Cardiac muscle cell (in vitro differentiated cells and primary cell): ENCODE measurements around the gene TM9SF1. TPM values are rescaled to one million over a fixed set of nuclear protein-coding genes. Genes with fewer than 3 reads are reported as not detected.
"Not testable (repeated sequence)": the region's sequence is repeated elsewhere in the genome, so short reads cannot be mapped to it uniquely, and the experiment has no call there.

Experiments
- DNase-seq, 2 donors: peaks; one replicate each; pipeline versions ENCODE4 v3.0.0 to v3.0.0-alpha.2; 2010 to 2017; ENCODE audit warnings: low read depth in 1 of 2, low spot score in 1 of 2
- H3K27ac ChIP-seq: fragments of 200-600 bp; sonication (generic); 2 replicates; pipeline ENCODE4 v1.5.1; 2016
- H3K27me3 ChIP-seq: fragments of 200-600 bp; sonication (generic); 2 replicates; pipeline ENCODE4 v1.6.0; 2016; ENCODE audit warnings: control low read depth
- H3K36me3 ChIP-seq: fragments of 200-600 bp; sonication (generic); 2 replicates; pipeline ENCODE4 v1.5.1; 2016; ENCODE audit warnings: control low read depth
- H3K4me1 ChIP-seq: fragments of 200-600 bp; sonication (generic); 2 replicates; pipeline ENCODE4 v1.8.1; 2017; ENCODE audit warnings: low read depth, mild to moderate bottlenecking, mixed run types
- H3K4me3 ChIP-seq: fragments of 200-600 bp; sonication (generic); 2 replicates; pipeline ENCODE4 v1.5.1; 2016; ENCODE audit warnings: mild to moderate bottlenecking
- H3K9me3 ChIP-seq: fragments of 200-600 bp; sonication (generic); 2 replicates; pipeline ENCODE4 v1.5.1; 2017; ENCODE audit warnings: low read depth, mild to moderate bottlenecking, control low read depth
- CTCF ChIP-seq: IDR thresholded peaks from 2 replicates; pipeline ENCODE4 v1.5.1; 2012; ENCODE audit warnings: low read depth, mild to moderate bottlenecking, low read length
- polyA plus RNA-seq: library from polyadenylated mRNA; unstranded; fragments of >200 nt; fragmentation: Nextera tagmentation; extraction: Ambion mirVana; gene quantifications from 2 replicates; pipeline ENCODE4 v1.2.1, GENCODE V29; 2016
- total RNA-seq: library from RNA; depleted of rRNA; stranded (reverse); fragments of >200 nt; gene quantifications from 2 replicates; pipeline ENCODE4 v1.2.3, GENCODE V29; 2016

The TM9SF1 gene
- total and polyA plus RNA-seq, 2 experiments from 2014 or later = 40.2 to 65.3 TPM

GRCh38 chr14:24219080-24219479 is 23.8 kb upstream of the TM9SF1 start:
- Histone ChIP-seq H3K9me3 (no peaks in the 10 kb centered on the region), H3K27me3 (no peaks in the 10 kb centered on the region), H3K27ac (no peak overlapping the region), H3K36me3 (no peaks in the 10 kb centered on the region), H3K4me3 (no peak overlapping the region), H3K4me1 (no peaks in the 10 kb centered on the region)
- no peak for DNase-seq
- TF ChIP-seq CTCF = no peak

GRCh38 chr14:24216876-24217275 is 21.6 kb upstream of the TM9SF1 start:
- H3K27me3 ChIP-seq, H3K4me3 ChIP-seq, H3K27ac ChIP-seq, H3K9me3 ChIP-seq, H3K36me3 ChIP-seq, H3K4me1 ChIP-seq, DNase-seq: not testable (repeated sequence)

- no peak overlapping the region for H3K4me3 ChIP-seq
- no peaks in the 10 kb centered on the region for H3K4me1 ChIP-seq
- DNase-seq = no peak
- H3K27ac ChIP-seq = no peak overlapping the region
- no peaks in the 10 kb centered on the region for H3K9me3 ChIP-seq
- H3K27me3 ChIP-seq = no peaks in the 10 kb centered on the region
- H3K36me3 ChIP-seq = no peaks in the 10 kb centered on the region
- no peak for TF ChIP-seq CTCF
These were observed 21.1 kb upstream of the TM9SF1 start for GRCh38 chr14:24216345-24216699.

- H3K4me1 ChIP-seq = no peaks in the 10 kb centered on the region
- peak; percentile 88 to 89 for DNase-seq
- peak; percentile 57 for TF ChIP-seq CTCF
- no peaks in the 10 kb centered on the region for H3K27me3 ChIP-seq
- H3K4me3 ChIP-seq = peak within 1 kb of the TSS; percentile 84
- peaks cover under 1% of the 10 kb centered on the region for H3K36me3 ChIP-seq
- H3K27ac ChIP-seq = peak within 1 kb of the TSS; percentile 75
- H3K9me3 ChIP-seq = no peaks in the 10 kb centered on the region
These were observed 20.5 kb upstream of the TM9SF1 start, which contains the start of gene MDP1 for GRCh38 chr14:24215495-24216344. TSS of gene MDP1 (minus strand) at chr14:24216066. CDS start at chr14:24215955, 111 bp downstream.

GRCh38 chr14:24213866-24214662 is 18.8 kb upstream of the TM9SF1 start:
- Histone ChIP-seq H3K4me3 (no peak overlapping the region), H3K36me3 (peaks cover 8% of the 10 kb centered on the region), H3K27ac (peak overlapping the region; percentile 76)

More at GRCh38 chr14:24213866-24214662, 18.8 kb upstream of the TM9SF1 start:
- DNase-seq = no peak
- no peak for TF ChIP-seq CTCF
- no peaks in the 10 kb centered on the region for H3K9me3 ChIP-seq
- H3K4me1 ChIP-seq = no peaks in the 10 kb centered on the region
- H3K27me3 ChIP-seq = no peaks in the 10 kb centered on the region
